Suprapubic skin (tissue), 4 donors: ENCODE results near the gene SCAI. TPM values are rescaled to one million over a fixed set of nuclear protein-coding genes. Genes with fewer than 3 reads are reported as not detected.
A peak's percentile ranks its signal among the peaks of the same experiment; 100 is the strongest.

Experiments
- DNase-seq, 2 donors: peaks; one replicate each; pipeline ENCODE4 v3.0.0-alpha.2; 2019; ENCODE audit warnings: low spot score in 2 of 2
- H3K27ac ChIP-seq: fragments of 200-600 bp; sonication (generic); one replicate; pipeline ENCODE4 v1.5.1; 2019
- H3K27me3 ChIP-seq: fragments of 200-600 bp; sonication (generic); one replicate; pipeline ENCODE4 v1.5.1; 2019
- H3K36me3 ChIP-seq: fragments of 200-600 bp; sonication (generic); one replicate; pipeline ENCODE4 v1.5.1; 2019
- H3K4me1 ChIP-seq: fragments of 200-600 bp; sonication (generic); one replicate; pipeline ENCODE4 v1.5.1; 2019
- H3K4me3 ChIP-seq: fragments of 200-600 bp; sonication (generic); one replicate; pipeline ENCODE4 v1.5.1; 2019; ENCODE audit warnings: mild to moderate bottlenecking
- H3K9me3 ChIP-seq: fragments of 200-600 bp; sonication (generic); one replicate; pipeline ENCODE4 v1.5.1; 2019
- CTCF ChIP-seq, 2 donors: fragments of 200-600 bp in 1 of 2; fragments of 450-650 bp in 1 of 2; sonication (generic) in 1 of 2; IDR thresholded peaks; one replicate each; pipeline ENCODE4 v1.5.1; 2016 to 2019; ENCODE audit warnings: antibody characterized with exemption in 2 of 2, mild to moderate bottlenecking in 1 of 2, moderate library complexity in 1 of 2
- EP300 ChIP-seq: sonication (generic); formaldehyde crosslinking; IDR thresholded peaks from one replicate; pipeline ENCODE4 v1.6.1; 2017; ENCODE audit warnings: antibody characterized with exemption
- POLR2A ChIP-seq, 2 donors: fragments of 450-650 bp; IDR thresholded peaks; one replicate each; pipeline ENCODE4 v1.6.1; 2017; ENCODE audit warnings: antibody characterized with exemption in 2 of 2, mild to moderate bottlenecking in 2 of 2, moderate library complexity in 2 of 2
- POLR2AphosphoS5 ChIP-seq, 3 donors: sonication (generic); formaldehyde crosslinking; IDR thresholded peaks; one replicate each; pipeline ENCODE4 v1.6.1; 2017; ENCODE audit warnings: antibody characterized with exemption in 3 of 3
- WGBS: methylation state at CpG from one replicate; pipeline ENCODE4 v1.1.5; 2018; 5-methylcytosine and 5-hydroxymethylcytosine counted together
- total RNA-seq, 4 donors: library from RNA; depleted of rRNA; stranded (reverse); fragments of >200 nt; gene quantifications; one replicate each; pipeline ENCODE4 v1.1.0, GENCODE V29; 2016

The SCAI gene
- total RNA-seq, 4 donors from 2014 or later = 5.9 to 38.1 (median 10.2) TPM

DNA sequence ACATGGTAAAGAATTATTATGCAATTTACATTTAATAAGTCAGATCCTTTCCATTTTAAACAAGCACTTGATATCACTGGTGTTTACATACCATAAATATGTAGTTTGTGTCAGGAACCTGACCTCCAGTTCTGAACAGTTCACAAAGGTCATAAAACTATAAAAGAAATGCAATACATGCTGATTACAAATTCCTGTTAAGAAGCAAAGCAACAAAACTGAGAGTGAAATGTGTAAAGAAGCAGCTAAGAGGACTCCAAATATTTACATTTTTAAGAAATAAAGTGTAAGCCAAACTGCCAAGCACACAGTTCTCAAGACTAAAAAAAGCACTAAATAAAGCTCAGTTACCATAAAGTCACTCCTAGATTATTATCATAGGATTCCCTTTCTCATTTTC is 17.4 kb upstream of the SCAI start:
- Histone ChIP-seq H3K27ac (peak overlapping the region; percentile 37), H3K36me3 (peaks cover 17% of the 10 kb centered on the region)

DNA sequence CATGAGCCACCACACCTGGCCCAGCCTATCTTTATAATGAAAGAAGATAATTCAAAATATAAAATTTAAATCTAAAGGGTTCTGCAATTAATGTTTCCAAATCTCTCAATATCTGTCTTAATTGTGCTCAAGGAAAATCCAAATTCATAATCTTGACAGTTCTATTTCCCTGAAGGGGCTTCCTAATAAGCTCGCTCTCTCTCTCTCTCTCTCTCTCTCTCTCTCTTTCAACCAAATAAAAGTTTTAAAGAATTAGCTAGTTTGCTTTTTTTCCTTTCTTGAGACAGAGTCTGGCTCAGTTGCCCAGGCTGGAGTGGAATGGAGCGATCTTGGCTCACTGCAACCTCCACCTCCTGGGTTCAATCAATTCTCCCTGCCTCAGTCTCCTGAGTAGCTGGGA is 13.2 kb upstream of the SCAI start:
- H3K27me3 ChIP-seq = no peaks in the 10 kb centered on the region
- no peak overlapping the region for H3K27ac ChIP-seq
- no peak for TF ChIP-seq CTCF (IDR thresholded peaks at IDR 0.05)
- no peak for TF ChIP-seq POLR2AphosphoS5 (IDR thresholded peaks at IDR 0.05)
- no peak for TF ChIP-seq POLR2A (IDR thresholded peaks at IDR 0.05)
- TF ChIP-seq EP300 = no peak
- WGBS = 94% methylated on average over 2 of the region's 2 CpGs
- peaks cover 45% of the 10 kb centered on the region for H3K36me3 ChIP-seq
- no peaks in the 10 kb centered on the region for H3K9me3 ChIP-seq
- DNase-seq = no peak
- no peak overlapping the region for H3K4me3 ChIP-seq
- H3K4me1 ChIP-seq = peaks cover 12% of the 10 kb centered on the region

More for the DNA sequence above, 17.4 kb upstream of the SCAI start:
- DNase-seq = no peak
- H3K4me3 ChIP-seq = no peak overlapping the region
- H3K27me3 ChIP-seq = no peaks in the 10 kb centered on the region
- H3K4me1 ChIP-seq = peaks cover 15% of the 10 kb centered on the region
- no peak for TF ChIP-seq POLR2A (IDR thresholded peaks at IDR 0.05)
- H3K9me3 ChIP-seq = no peaks in the 10 kb centered on the region

DNA sequence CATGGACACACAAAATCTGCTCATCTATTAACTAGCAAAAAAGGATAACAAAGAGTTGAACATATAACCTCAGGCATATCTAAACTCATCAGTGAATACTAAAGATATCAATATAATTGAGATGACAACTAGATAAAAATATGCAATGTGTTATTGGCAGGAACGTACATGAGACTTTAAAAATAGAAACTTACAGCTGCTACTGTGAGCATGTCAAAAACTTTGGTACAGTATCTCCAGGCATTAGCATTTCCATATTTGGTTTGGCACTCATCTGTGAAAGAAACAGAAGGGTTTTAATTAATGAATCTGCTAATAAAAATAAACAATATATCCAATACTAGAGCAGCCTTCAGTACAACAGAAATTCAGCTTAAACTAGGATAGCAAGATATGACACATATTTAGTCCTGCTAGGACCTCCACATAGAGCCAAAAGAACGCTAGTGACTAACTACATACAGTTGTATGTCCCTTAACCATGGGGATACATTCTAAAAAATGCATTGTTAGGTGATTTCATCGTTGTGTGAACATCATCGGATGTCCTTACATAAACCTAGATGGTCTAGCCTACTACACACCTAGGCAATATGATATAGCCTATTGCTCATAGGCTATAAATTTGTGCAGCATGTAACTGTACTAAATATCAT is 10.5 kb upstream of the SCAI start:
- no peak overlapping the region for H3K4me3 ChIP-seq
- no peaks in the 10 kb centered on the region for H3K4me1 ChIP-seq
- no peaks in the 10 kb centered on the region for H3K27me3 ChIP-seq
- no peak overlapping the region for H3K27ac ChIP-seq
- no peak for TF ChIP-seq POLR2A (IDR thresholded peaks at IDR 0.05)
- 76% methylated on average over 4 of the region's 4 CpGs for WGBS
- no peak for DNase-seq
- H3K36me3 ChIP-seq = peaks cover 66% of the 10 kb centered on the region
- no peaks in the 10 kb centered on the region for H3K9me3 ChIP-seq

GRCh38 chr9:125151730-125152129 is 8.4 kb upstream of the SCAI start:
- H3K27ac ChIP-seq = no peak overlapping the region
- DNase-seq = no peak
- 58% methylated on average over 2 of the region's 2 CpGs for WGBS
- H3K4me3 ChIP-seq = no peak overlapping the region
- no peaks in the 10 kb centered on the region for H3K4me1 ChIP-seq
- no peaks in the 10 kb centered on the region for H3K9me3 ChIP-seq
- no peaks in the 10 kb centered on the region for H3K27me3 ChIP-seq
- peaks cover 56% of the 10 kb centered on the region for H3K36me3 ChIP-seq
- TF ChIP-seq POLR2AphosphoS5 (IDR thresholded peaks at IDR 0.05) (no peak), POLR2A (IDR thresholded peaks at IDR 0.05) (no peak), CTCF (IDR thresholded peaks at IDR 0.05) (no peak), EP300 (no peak)

DNA sequence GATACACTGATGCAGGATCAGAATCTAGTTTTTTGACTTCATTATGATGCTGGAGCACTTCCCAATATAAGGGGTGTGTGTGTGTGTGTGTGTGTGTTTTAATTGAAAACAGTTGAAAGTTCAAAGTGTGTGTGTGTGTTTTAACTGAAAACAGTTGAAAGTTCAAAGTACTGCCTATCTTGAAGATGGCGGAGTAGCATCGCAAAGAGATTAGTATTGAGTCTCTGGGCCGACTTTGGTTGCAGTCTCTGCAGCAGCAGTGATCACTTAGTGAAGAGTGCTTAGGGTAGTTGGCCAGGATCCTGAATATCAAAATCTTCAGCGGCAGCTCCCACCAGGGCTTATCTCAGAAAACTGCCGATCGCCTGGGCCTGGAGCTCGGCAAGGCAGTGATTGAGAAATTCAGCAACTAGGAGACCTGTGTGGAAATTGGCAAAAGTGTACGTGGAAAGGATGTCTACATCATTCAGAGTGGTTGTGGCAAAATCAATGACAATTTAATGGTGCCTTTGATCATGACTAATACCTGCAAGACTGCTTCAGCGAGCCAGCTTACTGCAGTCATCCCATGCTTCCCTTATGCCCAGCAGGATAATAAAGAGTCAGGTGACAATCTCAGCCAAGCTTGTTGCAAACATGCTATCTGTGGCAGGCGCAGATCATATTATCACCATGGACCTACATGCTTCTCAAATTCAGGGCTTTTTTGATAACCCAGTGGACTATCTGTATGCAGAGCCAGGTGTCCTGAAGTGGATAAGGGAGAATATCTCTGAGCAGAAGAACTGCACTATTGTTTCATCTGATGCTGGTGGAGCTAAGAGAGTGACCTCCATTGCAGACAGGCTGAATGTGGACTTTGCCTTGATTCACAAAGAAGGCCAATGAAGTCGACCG is 7.3 kb upstream of the SCAI start:
- no peaks in the 10 kb centered on the region for H3K9me3 ChIP-seq
- DNase-seq = no peak
- peaks cover 56% of the 10 kb centered on the region for H3K36me3 ChIP-seq
- WGBS = 82% methylated on average over 12 of the region's 12 CpGs
- H3K4me3 ChIP-seq = no peak overlapping the region
- H3K27ac ChIP-seq = no peak overlapping the region
- H3K4me1 ChIP-seq = peaks cover 4% of the 10 kb centered on the region
- TF ChIP-seq CTCF (IDR thresholded peaks at IDR 0.05) (no peak), POLR2A (IDR thresholded peaks at IDR 0.05) (no peak), EP300 (no peak), POLR2AphosphoS5 (IDR thresholded peaks at IDR 0.05) (no peak)
- H3K27me3 ChIP-seq = no peaks in the 10 kb centered on the region

- WGBS = 83% methylated on average over 3 of the region's 3 CpGs
- Histone ChIP-seq H3K9me3 (no peaks in the 10 kb centered on the region), H3K27me3 (no peaks in the 10 kb centered on the region), H3K36me3 (peaks cover 35% of the 10 kb centered on the region), H3K27ac (no peak overlapping the region), H3K4me1 (peaks cover 18% of the 10 kb centered on the region), H3K4me3 (no peak overlapping the region)
- no peak for DNase-seq
- TF ChIP-seq EP300 = no peak
- no peak for TF ChIP-seq CTCF (IDR thresholded peaks at IDR 0.05)
- TF ChIP-seq POLR2A (IDR thresholded peaks at IDR 0.05) = no peak
- no peak for TF ChIP-seq POLR2AphosphoS5 (IDR thresholded peaks at IDR 0.05)
These were observed 4.1 kb upstream of the SCAI start for GRCh38 chr9:125147401-125147951.
